GM21737 (cell line): Measurements from ENCODE around the gene EFNA2.

Experiments
- ATAC-seq: cut with Tn5 transposase; IDR thresholded peaks from one replicate; pipeline ENCODE4 v1.9.1; 2021; ENCODE audit warnings: mild to moderate bottlenecking, moderate library complexity; ENCODE audit not compliant: unreplicated experiment

EFNA2 gene

DNA sequence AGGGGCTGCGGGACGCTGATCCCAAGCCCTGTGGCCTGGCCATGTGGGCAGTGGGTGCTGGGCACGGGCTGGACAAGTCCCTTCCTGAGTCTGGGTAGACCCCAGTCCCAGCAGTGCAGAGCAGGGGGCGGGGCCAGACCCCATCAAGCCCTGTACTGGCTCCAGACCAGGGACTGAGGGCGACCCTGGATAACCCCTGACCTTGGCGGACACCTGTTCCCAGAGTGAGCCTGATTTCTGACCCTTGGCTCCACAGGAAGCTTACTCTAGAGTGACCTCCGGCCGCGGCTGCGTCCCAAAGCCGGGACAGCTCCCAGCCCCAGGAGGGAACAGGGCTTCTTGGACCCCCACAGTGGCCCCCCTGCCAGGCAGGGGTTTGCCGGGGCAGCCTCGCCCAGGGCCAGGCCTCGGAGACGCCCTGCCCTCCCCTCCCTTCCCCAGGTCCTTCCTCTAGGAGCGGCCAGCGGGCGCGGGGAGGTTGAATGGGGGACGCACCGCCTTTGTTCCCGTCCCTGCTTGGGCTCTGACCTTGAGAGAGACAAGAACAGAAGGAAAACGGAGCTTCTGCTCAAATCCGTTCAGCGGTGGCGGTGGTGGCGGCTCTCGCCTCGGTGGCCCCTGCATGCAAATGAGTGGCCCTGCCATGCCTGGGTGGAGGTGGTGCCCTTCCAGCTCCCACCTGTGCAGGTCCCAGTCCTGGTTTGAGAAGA is 2.3 kb upstream of the EFNA2 start:
- ATAC-seq: no peak

DNA sequence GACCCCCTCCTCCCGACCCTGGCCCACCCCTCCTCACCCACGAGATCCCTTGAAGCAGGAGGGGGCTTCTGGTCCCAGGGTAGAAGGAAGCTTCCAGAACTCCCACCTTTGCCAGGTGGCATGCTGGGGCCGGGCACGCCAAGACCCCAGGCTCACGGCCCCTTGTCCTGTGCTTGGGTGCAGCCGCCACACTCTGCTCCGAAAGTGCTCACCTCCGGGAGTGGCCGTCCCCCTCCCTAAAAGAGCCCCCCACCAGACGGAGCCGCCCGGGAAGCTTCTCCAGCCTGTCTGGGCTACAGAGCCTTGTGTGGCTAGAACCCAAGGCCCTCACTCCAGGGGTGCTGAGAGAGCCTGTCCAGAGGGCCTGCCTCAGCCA is 1.8 kb upstream of the EFNA2 start:
- no peak for ATAC-seq

DNA sequence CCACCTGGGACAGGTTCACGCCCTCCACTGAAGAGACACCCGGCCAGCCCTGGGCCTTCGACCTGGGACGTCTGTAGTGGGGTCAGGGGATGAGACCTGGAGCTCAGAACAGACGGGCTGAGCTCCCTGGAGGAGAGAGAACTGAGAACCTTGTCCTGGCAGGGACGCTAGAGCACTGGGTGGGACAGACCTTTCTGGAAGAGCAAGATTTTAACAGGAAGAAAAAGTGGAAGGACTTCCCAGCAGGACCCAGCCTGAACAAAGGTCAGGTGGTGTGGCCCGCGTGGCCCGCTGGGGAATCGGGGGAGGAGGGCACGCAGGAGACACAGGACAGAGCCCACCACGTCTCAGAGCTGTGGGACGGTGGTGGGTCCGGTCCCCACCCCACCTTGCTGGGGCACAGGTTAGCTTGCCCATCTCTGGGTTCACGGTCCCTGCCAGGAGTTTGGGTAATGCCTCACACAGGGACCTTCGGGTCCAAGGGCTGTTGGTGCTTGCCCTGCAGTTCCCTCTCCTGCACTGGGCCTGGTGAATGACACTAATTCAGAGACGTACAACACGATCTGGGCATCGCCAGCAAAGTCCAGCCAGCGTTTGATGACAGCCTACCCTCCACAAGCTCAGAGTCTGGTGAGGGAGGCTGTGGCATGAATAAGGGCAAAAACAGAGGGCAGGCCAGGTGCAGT is 1.2 kb upstream of the EFNA2 start:
- ATAC-seq: no peak

DNA sequence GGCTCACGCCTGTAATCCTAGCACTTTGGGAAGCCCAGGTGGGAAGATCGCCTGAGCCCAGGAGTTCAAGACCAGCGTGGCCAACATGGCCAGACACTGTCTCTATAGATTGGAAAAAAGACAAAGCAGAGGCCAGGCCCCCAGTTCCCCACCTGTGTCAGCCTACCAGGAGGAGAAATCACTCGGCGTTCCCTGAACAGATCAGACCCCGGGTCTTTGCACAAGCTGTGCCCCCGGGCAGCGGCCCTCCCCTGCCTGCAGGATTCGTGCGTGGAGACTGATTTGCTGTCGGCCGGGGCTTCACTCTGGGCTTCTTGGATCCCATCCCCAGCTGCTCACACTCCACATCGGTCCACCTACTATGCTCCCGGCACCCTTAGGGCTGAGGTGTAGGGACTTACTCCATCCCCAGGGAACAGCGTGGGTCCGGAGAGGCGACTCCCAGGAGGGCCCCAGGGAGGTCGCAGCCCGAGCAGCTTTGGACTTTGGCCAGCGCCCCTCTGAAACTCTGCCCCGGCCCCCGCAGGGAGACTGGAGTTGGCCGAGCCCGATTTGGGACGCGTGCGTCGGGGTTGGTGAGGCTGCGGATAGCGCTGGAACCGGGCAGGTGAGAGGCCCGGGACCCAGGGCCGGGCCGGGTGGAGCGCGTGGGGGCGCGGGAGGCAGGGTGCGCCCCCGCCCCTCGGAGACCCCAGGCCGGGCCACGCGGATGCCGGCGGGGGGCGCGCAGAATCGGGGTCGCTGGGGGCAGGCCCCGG is 515 bp upstream of the EFNA2 start:
- ATAC-seq: no peak

DNA sequence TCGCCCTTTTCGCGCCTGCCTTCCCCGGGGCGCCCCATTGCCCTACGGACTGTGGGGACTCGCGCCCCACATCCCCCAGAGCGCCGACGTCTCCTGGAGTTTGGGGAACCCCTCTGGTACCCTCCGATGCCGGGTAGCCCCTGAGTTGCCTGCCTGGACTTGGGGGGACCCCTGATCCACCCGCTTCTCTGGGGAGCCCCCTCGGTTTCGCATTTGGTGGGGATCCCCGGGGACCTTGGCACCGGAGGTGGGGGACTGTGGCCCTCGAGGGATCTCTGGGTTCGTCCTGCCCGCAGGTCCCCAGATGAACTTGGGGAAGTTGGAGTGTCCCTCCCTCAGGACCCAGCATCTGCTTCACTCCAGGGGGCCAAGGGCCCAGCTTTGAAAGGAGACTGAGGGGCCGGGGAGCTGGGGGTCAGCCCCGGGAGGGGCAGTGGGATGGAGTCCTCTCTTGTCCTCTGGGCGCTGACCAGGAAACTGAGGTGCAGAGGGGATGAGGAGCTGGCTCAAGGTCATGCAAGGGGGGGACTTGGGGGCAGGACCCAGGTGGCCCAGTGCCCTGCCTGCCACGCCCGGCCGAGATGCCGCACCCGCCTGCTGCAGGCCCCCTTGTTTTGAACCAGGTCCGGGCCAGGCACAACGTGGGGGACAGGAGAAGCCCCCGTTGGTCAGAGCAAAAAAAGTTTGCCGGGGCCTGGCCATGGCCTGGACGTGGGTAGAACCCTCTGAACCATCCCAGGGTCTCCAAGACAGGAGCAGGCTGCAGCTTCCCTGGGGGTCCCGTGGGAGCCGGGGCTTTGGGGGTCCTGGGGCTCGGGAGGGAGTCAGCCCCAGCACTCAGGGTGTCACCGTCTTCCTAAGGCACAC is 1.0 kb downstream of the EFNA2 start:
- ATAC-seq: no peak

DNA sequence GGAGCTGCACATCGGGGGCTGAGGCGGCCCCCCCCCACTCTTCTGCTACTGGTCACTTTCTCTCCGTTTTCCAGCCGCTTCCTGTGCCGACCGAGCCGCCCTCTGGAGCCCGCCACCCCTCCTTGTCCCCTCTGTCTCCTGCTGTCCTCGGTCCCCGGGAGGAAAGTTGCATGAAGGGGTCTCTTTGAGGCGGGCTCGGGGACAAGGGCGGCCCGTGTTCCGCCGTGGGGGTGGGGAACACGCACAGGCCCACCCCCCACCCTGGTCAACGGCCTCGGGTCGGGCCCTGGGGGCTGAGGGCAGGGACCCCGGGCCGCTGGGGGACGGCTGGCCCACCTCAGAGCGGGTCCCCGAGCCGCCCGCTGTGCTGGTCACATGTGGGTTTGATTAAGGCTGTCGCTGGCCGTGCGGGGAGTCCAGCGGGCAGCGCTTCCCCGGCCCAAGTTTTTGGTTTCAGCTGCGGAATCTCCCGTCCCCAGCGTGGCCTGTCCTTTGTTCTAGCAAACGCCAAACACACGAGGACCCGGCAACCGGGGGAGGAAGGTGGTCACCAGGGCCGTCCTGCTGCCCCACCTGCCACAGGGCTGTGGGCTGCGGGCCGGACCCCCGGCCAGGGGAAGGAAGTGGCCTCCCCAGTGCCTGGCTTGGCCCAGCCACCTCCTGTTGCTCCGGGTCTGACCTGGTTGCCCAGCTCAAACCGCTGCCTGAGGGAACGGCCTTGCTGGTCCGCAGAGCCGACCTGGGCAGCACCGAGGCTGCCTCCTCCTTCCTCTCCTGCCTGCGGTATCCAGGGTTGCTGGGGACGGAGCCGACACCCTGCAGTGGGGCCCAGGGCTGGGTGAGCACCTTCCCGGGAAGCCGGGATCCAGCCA is 1.9 kb downstream of the EFNA2 start:
- no peak for ATAC-seq

DNA sequence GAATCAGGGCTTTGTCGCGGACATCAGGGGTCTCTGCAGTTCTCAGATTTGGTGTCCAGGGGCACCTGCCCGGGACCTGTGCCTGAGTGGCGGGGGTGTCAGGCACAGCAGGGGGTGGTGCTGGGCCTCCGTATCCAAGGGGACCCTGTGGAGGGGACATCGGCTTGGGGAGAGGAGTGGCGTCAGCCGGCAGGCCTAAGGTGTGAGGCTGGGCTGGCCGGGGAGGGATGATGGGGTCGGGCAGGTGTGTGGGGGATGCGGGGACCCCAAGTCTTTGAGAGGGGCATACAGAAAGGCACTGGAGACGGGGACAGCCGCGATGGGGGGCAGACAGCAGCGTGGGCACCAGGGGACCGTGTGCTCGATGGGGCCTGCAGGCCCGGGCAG is 2.5 kb downstream of the EFNA2 start:
- no peak for ATAC-seq

DNA sequence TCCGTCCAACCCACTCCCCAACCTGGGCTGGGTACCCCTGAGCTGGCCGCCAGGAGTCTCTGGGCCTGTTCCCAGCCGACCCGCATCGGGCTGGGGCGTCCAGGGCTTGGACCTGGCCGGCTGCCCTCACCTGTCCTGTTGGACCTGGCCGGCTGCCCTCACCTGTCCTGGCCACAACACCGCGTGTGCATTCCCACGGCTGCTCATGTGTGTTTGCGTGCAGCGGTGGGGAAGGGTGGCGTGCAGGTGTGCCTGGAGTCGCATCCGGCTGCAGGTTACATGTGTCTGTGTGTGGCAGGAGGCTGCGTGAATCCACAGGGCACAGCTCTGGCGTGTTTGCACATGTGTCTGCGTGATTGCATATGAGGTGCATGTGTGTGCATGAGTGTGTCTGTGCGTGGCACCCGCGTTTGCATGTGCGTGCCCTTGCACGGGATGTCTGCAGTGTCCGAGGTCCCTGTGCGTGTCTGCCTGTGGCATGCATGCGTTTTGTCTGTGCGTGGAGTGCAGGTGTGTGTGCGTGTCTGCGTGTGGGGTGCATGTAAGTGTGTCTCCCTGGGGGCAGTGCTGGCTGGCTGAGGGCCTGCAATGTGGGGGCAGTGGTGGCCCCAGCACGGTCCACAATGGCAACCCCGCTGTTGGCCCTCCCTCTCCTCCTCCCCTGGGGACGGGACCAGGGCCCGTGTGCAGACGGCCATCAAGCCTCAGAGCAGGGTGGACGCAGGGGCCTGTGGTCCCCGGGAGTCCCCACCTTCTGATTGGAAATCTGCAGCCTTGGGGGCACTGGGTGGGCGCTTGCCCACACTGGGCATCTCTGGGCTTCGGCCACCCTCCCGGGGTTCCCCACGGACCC is 3.4 kb downstream of the EFNA2 start:
- ATAC-seq: no peak

DNA sequence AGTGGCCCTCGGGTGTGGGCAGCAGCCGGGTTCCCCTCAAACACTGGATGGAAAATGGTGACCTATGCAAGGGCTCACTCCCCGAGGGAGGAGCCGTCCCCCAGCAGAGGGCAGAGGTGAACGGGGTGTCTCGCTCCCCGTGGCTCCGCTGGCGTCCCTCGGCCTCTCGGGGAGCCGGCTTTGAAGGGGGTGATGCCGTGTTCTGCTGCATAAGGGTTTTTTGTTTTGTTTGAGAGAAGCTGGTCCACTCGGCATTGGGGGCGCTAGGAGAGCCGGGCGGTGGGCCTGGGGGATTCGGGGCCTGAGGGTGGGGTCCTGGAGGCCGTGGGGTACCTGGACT is 4.0 kb downstream of the EFNA2 start:
- no peak for ATAC-seq

DNA sequence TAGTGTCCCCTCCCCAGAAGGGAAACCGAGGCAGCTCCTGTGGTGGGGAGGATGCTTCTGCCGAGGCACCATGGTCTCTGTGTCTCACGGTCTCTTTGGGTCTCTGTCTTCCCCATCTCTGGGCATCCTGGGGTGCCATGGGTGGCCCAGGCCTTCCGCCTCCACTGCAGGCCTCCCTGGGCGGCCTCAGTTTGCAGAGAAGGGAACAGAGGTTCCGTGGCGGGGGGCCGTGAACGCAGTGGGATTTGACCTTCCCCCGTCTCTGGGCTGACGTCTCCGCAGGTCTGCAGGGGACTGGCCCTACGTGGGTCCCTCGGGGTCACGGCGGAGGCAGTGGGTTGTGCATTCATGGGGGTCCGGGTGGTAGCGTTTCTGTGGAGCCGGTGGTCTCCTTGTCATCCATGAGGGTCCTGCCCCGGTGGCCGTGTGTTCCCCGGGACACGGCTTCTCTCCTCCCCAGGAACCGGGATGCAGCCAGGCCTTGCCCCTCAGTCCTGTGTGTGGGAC is 4.6 kb downstream of the EFNA2 start:
- ATAC-seq: no peak

DNA sequence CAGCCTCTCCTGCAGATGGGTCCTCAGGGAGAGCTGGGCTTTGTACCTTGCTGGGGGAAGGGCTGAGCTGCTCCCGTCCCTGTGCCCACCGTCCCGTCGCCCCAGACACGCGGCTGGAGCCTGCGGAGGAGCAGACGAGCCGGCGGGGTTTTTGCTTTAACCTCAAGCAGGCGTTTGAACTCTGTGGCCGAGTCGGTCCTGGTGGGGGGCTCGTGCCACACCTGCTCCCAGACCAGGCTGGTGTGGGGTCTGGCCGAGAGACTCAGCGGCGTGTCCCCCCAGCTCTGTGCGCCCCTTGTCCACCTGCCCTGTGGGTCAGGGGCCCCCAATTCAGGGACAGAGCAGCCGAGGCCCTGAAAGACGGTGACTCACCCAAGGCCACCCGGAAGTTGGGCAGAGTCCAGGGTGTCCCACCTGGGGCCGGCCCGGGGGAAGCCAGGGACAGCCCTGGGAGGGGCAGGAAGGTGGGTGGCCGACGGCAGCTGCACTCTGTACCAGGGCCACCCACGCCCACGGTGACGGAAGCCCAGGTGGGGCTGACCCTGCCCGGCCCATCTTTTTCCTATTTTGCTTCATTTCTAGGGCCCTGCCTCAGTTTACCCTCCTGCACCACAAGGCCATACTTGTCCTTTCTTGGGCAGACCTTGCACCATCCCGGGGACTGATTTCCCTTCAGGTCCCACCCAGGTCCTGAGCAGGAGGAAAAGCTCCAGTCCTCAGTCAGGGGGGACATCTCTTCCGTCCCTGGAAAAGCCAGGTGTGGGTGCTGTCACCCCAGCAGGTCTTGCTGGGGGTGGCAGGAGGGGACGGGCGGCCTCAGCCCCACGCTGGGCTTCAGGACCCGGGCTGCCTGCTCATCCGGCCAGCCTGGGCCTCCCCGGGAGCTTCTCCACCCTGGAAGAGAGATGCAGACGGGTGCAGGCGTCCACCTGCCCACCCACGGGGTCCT is 5.3 kb downstream of the EFNA2 start:
- no peak for ATAC-seq

DNA sequence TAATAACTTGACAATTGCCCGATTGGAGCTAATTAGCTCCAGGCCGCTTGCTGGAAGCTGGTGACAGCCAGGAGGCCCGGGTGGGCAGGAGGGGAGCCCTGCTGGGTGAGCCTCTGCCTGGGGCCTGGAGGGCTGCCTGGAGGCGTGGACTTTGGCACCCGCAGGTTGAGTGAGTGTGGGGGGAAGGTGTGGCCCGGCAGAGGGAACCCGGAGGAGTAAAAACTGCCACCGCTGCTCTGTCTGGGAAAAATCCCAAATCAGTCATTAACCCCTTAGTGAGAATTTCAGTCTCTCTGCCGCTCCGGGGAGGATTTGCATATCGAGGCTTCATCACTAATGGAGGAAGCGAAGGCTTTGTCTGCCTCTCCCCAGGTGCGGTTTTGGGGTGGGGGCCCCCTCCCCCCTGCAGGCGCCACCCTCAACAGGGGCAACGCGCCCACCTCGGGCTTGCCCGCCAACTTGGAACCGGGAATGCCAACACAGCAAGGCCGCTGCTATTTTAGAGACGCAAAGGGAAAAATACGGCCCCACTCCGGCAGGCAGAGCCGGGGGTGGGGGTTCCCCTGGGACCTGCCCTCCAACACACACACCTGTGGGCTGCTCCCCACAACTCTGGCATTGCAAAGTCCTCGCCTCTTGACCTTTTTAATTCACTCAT is 6.2 kb downstream of the EFNA2 start:
- no peak for ATAC-seq

DNA sequence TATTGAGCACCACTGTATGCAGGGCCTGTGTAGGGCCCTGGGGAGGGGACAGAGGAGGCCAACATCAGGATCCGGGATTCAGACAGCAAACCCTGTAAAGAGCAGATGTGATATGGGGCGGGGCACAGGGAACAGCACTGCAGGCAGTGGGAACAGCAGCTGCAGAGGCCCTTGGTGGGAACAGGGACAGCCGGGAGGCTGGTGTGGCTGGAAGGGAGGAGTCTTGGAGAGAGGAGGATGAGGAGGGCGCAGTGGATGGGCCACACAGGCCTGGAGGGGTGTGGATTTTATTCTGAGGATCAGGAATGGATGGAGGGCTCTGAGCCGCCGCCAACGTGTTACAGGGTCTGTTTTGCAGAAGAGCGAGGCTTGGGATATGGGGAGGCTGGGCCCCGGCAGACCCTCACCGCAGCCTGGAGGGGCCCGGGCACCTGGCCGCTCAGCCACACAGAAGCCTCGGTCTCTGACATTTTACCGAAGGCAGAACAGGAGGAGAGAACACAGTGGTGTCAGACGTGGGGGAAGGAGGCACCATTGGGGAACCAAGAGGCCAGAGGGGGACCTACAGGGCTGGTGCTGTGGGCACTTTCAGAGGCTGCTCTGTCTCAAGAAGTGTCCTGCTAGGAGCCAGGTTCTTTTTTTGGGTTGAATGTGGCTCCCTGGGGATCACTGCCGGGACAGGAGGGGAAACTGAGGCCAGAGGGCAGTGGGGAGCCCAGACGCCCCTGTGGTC is 6.9 kb downstream of the EFNA2 start:
- ATAC-seq: no peak

DNA sequence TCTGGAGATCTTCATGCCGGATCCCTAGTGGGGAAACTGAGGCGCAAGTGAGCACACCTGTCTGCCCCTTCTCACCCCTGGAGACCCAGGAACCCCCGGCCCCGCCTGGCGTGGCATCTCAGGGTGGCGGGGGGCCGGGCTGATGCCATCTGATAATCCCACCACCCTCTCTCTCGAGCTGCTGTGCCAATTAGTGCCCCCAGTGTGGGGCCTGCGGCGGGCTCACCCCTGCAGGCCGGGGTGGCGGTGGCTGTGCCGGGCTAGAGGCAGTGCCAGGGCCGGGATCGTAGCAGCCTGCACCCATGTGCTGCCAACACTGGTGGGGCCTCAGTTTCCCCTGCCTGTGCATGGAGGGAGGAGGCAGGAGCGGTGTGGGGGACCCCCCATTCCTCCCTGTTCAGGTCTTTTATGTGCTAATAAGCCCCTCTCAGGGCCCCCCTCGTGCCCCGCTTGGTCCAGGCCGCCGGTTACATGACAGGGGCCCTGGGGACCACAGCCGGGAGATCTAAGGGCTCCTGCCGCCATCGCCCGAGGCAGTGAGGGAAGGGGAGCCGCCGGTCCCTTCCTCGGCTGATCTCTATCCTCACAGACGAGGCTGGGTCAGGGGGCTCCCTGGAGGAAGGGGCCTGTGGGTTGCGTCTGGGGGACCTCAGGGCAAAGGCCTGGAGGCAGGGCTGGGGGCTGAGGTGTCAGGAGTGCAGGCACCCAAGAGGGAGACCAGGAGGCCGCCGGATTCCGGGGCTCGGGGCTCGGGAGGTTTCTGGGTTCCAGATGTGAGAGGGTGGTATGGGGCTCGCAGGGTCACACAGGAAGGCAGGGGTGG is 8.3 kb downstream of the EFNA2 start:
- ATAC-seq: no peak

DNA sequence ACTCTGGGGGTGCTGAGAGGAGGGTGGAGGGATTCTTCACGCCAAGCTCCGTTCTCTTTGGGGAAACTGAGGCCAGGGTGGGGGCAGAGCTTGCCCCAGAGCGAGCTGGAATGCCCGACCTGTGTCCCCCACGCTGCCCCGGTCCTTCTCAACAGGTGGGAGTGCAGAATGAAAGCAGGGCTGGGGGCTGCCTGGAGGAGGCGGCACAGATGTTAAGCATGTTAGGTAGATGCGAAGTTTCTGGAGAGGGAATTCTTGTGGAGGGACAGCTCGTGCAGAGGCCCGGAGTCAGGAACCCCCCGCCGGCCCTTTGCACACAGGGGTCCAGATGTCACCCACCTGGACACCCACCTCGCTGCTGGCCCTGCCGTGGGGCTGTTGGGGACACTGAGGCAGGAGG is 9.0 kb downstream of the EFNA2 start:
- no peak for ATAC-seq
